ENCODE data around the gene FARP1. TPM values are rescaled to one million over a fixed set of nuclear protein-coding genes. Genes with fewer than 3 reads are reported as not detected.
A peak's percentile ranks its signal among the peaks of the same experiment; 100 is the strongest.

FARP1 gene
- total and polyA plus RNA-seq, 2 of the 13 experiments (the other 11 are each of a cell fraction or from before 2014, with no cell fraction given): 70.6 to 126 TPM

DNA sequence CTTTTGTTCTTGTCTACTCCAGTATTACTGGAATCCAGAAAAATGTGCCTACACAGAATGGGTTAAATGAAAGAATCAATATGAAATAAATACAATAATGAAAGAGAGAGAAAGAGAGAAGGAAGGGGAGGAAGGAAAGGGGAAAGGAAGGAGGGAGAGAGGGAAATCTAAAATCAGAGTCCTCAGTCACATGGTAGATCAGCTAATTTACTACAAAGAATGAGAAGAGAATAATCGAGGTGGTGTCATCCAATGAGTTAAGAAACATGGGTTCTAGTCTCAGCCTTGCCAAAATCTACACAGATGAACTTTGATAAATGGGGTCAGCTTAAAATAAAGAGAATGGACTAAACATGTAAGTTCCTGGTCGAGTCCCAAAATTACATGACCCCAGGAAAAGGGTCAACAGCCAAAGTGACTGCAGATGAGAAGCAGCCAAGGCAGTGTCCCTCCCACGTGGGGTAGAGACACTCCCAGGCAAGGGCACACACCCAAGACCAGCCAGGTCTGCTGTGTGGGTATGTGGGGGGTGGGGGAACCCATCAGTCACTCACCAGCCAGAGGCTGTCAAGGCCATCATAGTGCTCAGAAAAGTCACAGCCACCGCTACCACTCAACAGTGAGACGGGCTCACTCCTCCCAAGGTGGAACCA, 330.4 kb downstream of the FARP1 start (continued):
- TF ChIP-seq, protein P1, sequence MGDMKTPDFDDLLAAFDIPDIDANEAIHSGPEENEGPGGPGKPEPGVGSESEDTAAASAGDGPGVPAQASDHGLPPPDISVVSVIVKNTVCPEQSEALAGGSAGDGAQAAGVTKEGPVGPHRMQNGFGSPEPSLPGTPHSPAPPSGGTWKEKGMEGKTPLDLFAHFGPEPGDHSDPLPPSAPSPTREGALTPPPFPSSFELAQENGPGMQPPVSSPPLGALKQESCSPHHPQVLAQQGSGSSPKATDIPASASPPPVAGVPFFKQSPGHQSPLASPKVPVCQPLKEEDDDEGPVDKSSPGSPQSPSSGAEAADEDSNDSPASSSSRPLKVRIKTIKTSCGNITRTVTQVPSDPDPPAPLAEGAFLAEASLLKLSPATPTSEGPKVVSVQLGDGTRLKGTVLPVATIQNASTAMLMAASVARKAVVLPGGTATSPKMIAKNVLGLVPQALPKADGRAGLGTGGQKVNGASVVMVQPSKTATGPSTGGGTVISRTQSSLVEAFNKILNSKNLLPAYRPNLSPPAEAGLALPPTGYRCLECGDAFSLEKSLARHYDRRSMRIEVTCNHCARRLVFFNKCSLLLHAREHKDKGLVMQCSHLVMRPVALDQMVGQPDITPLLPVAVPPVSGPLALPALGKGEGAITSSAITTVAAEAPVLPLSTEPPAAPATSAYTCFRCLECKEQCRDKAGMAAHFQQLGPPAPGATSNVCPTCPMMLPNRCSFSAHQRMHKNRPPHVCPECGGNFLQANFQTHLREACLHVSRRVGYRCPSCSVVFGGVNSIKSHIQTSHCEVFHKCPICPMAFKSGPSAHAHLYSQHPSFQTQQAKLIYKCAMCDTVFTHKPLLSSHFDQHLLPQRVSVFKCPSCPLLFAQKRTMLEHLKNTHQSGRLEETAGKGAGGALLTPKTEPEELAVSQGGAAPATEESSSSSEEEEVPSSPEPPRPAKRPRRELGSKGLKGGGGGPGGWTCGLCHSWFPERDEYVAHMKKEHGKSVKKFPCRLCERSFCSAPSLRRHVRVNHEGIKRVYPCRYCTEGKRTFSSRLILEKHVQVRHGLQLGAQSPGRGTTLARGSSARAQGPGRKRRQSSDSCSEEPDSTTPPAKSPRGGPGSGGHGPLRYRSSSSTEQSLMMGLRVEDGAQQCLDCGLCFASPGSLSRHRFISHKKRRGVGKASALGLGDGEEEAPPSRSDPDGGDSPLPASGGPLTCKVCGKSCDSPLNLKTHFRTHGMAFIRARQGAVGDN (CRISPR knock-in tag; IDR thresholded peaks at IDR 0.05): peak; percentile 24; the same call in 1 of the 2 replicates
- TF ChIP-seq ATF1 (CRISPR knock-in tag; IDR thresholded peaks at IDR 0.05): no peak
- no peak for TF ChIP-seq ADNP (CRISPR knock-in tag; IDR thresholded peaks at IDR 0.05)
- no peak for TF ChIP-seq ZNF543 (CRISPR knock-in tag; IDR thresholded peaks at IDR 0.05)

DNA sequence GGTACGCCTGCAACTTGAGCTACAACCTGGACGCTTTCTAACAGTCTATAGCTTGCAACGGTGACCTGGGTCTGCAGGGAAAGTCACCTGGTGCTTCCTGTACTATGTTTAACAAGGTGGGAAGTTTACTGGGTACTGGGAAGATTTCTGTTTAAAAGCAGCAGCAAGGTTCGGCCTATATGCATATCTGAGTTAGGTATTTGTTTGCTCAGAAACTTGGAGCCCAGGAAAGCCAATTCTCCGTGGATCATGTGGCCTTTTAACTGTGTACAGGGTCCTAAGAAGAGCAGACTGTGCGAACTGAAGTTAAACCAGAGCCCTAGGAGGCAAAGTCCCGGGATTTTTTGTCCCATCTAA, 330.9 kb downstream of the FARP1 start:
- peaks cover 29% of the 10 kb centered on the region for H3K79me2 ChIP-seq (ENCODE audit: insufficient read depth, low read length)
- ChIA-PET POLR2A (no interaction called here), CTCF (ENCODE audit: low intra/inter-chr PET ratio, low total read pairs) (no interaction called here)
- peaks cover 47% of the 10 kb centered on the region for H3K4me1 ChIP-seq (ENCODE audit: insufficient read depth, low read length)
- in situ Hi-C loops (cut with HindIII; ENCODE audit: extremely low pct_ligation_motif_present, low pct_unique_long_range_greater_than_20kb): no loop called here
- no peaks in the 10 kb centered on the region for H3K27me3 ChIP-seq (ENCODE audit: control insufficient read depth in 1 of 2, insufficient read depth in 2 of 2, low read length in 2 of 2)
- no peak overlapping the region for H3K4me3 ChIP-seq (replicated peaks in 1 of 3; ENCODE audit: insufficient read depth in 1 of 3, low read depth in 2 of 3, low read length in 3 of 3)
- no peaks in the 10 kb centered on the region for H3K9me3 ChIP-seq (ENCODE audit: low read length)
- WGBS (ENCODE audit: low lambda C conversion rate): 46% methylated on average over 7 of the region's 7 CpGs
- no peak overlapping the region for H3K9ac ChIP-seq (ENCODE audit: insufficient read depth, low read depth, low read length)
- H3K4me2 ChIP-seq (ENCODE audit: low read depth, low read length): no peak overlapping the region
- intact Hi-C loops (cut with micrococcal nuclease; ENCODE audit: unreplicated experiment): loop anchor here (5.0 kb wide), 1 partner anchor 69 kb away; no protein-coding TSS in a partner anchor
- no peak for TF ChIP-seq KDM2A (CRISPR knock-in tag; IDR thresholded peaks at IDR 0.05; ENCODE audit: borderline replicate concordance, low read depth)
- TF ChIP-seq, protein P1 (CRISPR knock-in tag; IDR thresholded peaks at IDR 0.05): 0 out of 2 replicates have a peak, but pooled peaks have one; percentile 7
- TF ChIP-seq, protein P2, sequence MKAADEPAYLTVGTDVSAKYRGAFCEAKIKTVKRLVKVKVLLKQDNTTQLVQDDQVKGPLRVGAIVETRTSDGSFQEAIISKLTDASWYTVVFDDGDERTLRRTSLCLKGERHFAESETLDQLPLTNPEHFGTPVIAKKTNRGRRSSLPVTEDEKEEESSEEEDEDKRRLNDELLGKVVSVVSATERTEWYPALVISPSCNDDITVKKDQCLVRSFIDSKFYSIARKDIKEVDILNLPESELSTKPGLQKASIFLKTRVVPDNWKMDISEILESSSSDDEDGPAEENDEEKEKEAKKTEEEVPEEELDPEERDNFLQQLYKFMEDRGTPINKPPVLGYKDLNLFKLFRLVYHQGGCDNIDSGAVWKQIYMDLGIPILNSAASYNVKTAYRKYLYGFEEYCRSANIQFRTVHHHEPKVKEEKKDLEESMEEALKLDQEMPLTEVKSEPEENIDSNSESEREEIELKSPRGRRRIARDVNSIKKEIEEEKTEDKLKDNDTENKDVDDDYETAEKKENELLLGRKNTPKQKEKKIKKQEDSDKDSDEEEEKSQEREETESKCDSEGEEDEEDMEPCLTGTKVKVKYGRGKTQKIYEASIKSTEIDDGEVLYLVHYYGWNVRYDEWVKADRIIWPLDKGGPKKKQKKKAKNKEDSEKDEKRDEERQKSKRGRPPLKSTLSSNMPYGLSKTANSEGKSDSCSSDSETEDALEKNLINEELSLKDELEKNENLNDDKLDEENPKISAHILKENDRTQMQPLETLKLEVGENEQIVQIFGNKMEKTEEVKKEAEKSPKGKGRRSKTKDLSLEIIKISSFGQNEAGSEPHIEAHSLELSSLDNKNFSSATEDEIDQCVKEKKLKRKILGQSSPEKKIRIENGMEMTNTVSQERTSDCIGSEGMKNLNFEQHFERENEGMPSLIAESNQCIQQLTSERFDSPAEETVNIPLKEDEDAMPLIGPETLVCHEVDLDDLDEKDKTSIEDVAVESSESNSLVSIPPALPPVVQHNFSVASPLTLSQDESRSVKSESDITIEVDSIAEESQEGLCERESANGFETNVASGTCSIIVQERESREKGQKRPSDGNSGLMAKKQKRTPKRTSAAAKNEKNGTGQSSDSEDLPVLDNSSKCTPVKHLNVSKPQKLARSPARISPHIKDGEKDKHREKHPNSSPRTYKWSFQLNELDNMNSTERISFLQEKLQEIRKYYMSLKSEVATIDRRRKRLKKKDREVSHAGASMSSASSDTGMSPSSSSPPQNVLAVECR (CRISPR knock-in tag; IDR thresholded peaks at IDR 0.05; ENCODE audit: borderline replicate concordance): peak; percentile 27; the same call in 1 of the 2 replicates
- DNase-seq (ENCODE audit: low spot score): no peak
- peaks cover 21 to 57% of the 10 kb centered on the region in 2 experiments for H3K36me3 ChIP-seq (replicated peaks in 1 of 2; ENCODE audit: control insufficient read depth in 1 of 2, insufficient read depth in 2 of 2, low read length in 2 of 2)
- peaks cover 24% of the 10 kb centered on the region; the same call in 1 of the 2 replicates for H4K20me1 ChIP-seq (ENCODE audit: insufficient read depth, low read length)
- peak; percentile 52 for FAIRE-seq
- no TSS peak for BruUV-seq (replicated peaks)
- H3K27ac ChIP-seq (ENCODE audit: extremely low read length, insufficient read depth, low read length): peak overlapping the region; percentile 46
- peak; percentile 35 for ATAC-seq
- H2AFZ ChIP-seq (ENCODE audit: low read length): no peak overlapping the region

Data from HepG2 (cell line).